DOHH2 (cell line): ENCODE results near the gene CETP.

Experiments
- H3F3A ChIP-seq: fragments of 200-600 bp; sonication (generic), shearing (Covaris generic); 2 replicates; pipeline ENCODE4 v1.6.0; 2016; ENCODE audit warnings: antibody characterized with exemption, mild to moderate bottlenecking; ENCODE audit not compliant: control insufficient read depth, insufficient read depth
- H3K27ac ChIP-seq: fragments of 200-600 bp; sonication (generic); 2 replicates; pipeline ENCODE4 v1.5.1; 2014; ENCODE audit warnings: low read depth, mild to moderate bottlenecking, low read length, moderate library complexity
- H3K27me3 ChIP-seq: fragments of 200-600 bp; sonication (generic); 2 replicates; pipeline ENCODE4 v1.6.1; 2014; ENCODE audit warnings: mild to moderate bottlenecking, low read length, mixed read lengths; ENCODE audit not compliant: control insufficient read depth
- H3K36me3 ChIP-seq: fragments of 200-600 bp; sonication (generic); 2 replicates; pipeline ENCODE4 v1.6.1; 2014; ENCODE audit warnings: mild to moderate bottlenecking, low read length, moderate library complexity, mixed read lengths; ENCODE audit not compliant: control insufficient read depth
- H3K4me1 ChIP-seq: fragments of 200-600 bp; sonication (generic); 2 replicates; pipeline ENCODE4 v1.6.1; 2014; ENCODE audit warnings: mild to moderate bottlenecking, low read length, mixed read lengths; ENCODE audit not compliant: control insufficient read depth
- H3K4me2 ChIP-seq: fragments of 200-600 bp; sonication (generic); 2 replicates; pipeline ENCODE4 v1.6.0; 2014; ENCODE audit warnings: mild to moderate bottlenecking, low read length, moderate library complexity
- H3K4me3 ChIP-seq: fragments of 200-600 bp; sonication (generic); 2 replicates; pipeline ENCODE4 v1.5.1; 2014; ENCODE audit warnings: mild to moderate bottlenecking, low read length, mixed read lengths
- H3K79me2 ChIP-seq: fragments of 200-600 bp; sonication (generic); 2 replicates; pipeline ENCODE4 v1.6.1; 2014; ENCODE audit warnings: mild to moderate bottlenecking, low read length, mixed read lengths; ENCODE audit not compliant: control insufficient read depth
- H3K9me2 ChIP-seq: fragments of 200-600 bp; sonication (generic); replicated peaks from 2 replicates; pipeline ENCODE4 v1.6.1; 2014; ENCODE audit warnings: mild to moderate bottlenecking, low read length, mixed read lengths; ENCODE audit not compliant: control insufficient read depth
- H3K9me3 ChIP-seq: fragments of 200-600 bp; sonication (generic); 2 replicates; pipeline ENCODE4 v1.6.1; 2014; ENCODE audit warnings: antibody characterized with exemption, low read length, mixed read lengths; ENCODE audit not compliant: control insufficient read depth, insufficient read depth
- H4K20me1 ChIP-seq: fragments of 200-600 bp; sonication (generic); 2 replicates; pipeline ENCODE4 v1.6.0; 2014; ENCODE audit warnings: low read depth, mild to moderate bottlenecking, antibody characterized with exemption, low read length, moderate library complexity; ENCODE audit not compliant: control insufficient read depth, insufficient read depth
- CTCF ChIP-seq: fragments of 200-600 bp; sonication (generic); IDR thresholded peaks from one replicate; pipeline ENCODE4 v1.5.1; 2014; ENCODE audit warnings: antibody characterized with exemption, mild to moderate bottlenecking, low read depth, low read length; ENCODE audit not compliant: poor library complexity, severe bottlenecking
- EZH2phosphoT487 ChIP-seq: fragments of 200-600 bp; sonication (generic); IDR thresholded peaks from 2 replicates; pipeline ENCODE4 v1.6.1; 2017; ENCODE audit warnings: borderline replicate concordance, mild to moderate bottlenecking, antibody characterized with exemption, low read length, moderate library complexity, mixed read lengths

CETP gene

DNA sequence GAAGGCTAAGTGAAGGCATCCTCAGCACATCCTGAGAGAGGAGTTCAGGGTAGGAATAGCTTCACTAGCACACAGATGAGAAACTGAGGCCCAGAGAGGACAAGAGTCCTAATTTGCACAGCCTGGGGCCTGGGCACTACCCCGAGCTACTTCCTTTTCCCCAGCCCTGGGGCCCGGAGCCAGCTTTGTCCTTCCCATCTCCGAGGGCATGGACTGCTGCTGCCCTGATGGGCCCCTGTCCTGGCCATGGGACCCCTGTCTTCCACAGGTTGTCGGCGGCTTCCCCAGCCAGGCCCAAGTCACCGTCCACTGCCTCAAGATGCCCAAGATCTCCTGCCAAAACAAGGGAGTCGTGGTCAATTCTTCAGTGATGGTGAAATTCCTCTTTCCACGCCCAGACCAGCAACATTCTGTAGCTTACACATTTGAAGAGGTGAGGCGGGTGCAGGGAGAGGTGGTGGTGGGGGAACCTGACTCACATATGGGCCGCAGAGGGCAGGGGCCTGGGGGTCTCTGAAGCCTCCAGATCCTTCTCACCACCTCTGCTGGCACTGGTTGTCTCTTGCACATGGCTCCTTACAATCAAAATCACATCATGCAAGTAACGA is 16.2 kb downstream of the CETP start:
- no peak overlapping the region for H3K27ac ChIP-seq
- no peaks in the 10 kb centered on the region for H3K27me3 ChIP-seq

DNA sequence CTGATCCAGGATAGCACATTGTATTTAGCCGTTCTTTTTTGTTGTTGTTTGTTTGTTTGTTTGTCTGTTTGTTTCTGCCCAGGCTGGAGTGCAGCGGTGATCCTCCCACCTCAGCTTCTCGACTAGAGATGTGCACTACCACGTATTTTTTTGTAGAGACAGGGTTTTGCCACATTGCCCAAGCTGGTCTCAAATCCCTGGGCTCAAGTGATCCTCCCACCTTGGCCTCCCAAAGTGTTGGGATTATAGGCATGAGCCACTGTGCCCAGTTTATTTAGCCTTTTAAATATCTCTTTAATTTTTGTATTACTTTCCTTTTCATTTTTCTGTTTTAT is 18.4 kb downstream of the CETP start:
- no peak overlapping the region for H3K27ac ChIP-seq
- 0 out of 2 replicates have a peak, but pooled peaks cover 5% of the 10 kb centered on the region for H3F3A ChIP-seq
- no peak overlapping the region for H3K4me2 ChIP-seq
- H3K4me3 ChIP-seq: no peak overlapping the region
- peaks cover 59% of the 10 kb centered on the region for H3K4me1 ChIP-seq
- no peaks in the 10 kb centered on the region for H4K20me1 ChIP-seq
- H3K9me2 ChIP-seq: no peaks in the 10 kb centered on the region
- no peaks in the 10 kb centered on the region for H3K9me3 ChIP-seq
- no peaks in the 10 kb centered on the region for H3K79me2 ChIP-seq
- H3K27me3 ChIP-seq: no peaks in the 10 kb centered on the region
- no peaks in the 10 kb centered on the region for H3K36me3 ChIP-seq
- TF ChIP-seq EZH2phosphoT487 (no peak), CTCF (no peak)

More for the DNA sequence above, 16.2 kb downstream of the CETP start:
- Histone ChIP-seq H3K4me3 (no peak overlapping the region), H3K36me3 (no peaks in the 10 kb centered on the region), H4K20me1 (no peaks in the 10 kb centered on the region), H3K4me1 (peaks cover 59% of the 10 kb centered on the region), H3F3A (0 out of 2 replicates have a peak, but pooled peaks cover 5% of the 10 kb centered on the region), H3K9me3 (no peaks in the 10 kb centered on the region), H3K79me2 (no peaks in the 10 kb centered on the region), H3K9me2 (no peaks in the 10 kb centered on the region), H3K4me2 (no peak overlapping the region)
- TF ChIP-seq EZH2phosphoT487 (no peak), CTCF (no peak)

GRCh38 chr16:56980792-56981724 is 19.3 kb downstream of the CETP start:
- H3K79me2 ChIP-seq: no peaks in the 10 kb centered on the region
- peak overlapping the region; percentile 58 for H3K4me2 ChIP-seq
- no peaks in the 10 kb centered on the region for H3K36me3 ChIP-seq
- H3K4me3 ChIP-seq: peak overlapping the region; percentile 33
- TF ChIP-seq CTCF (no peak), EZH2phosphoT487 (no peak)
- H4K20me1 ChIP-seq: no peaks in the 10 kb centered on the region
- peaks cover 4% of the 10 kb centered on the region; the same call in 1 of the 2 replicates for H3F3A ChIP-seq
- no peak overlapping the region for H3K27ac ChIP-seq
- H3K27me3 ChIP-seq: no peaks in the 10 kb centered on the region
- peaks cover 67% of the 10 kb centered on the region for H3K4me1 ChIP-seq
- H3K9me3 ChIP-seq: no peaks in the 10 kb centered on the region
- H3K9me2 ChIP-seq: no peaks in the 10 kb centered on the region
